Stimulated activated CD4-positive, alpha-beta T cell treated with anti-CD3 and anti-CD28 coated beads, Interleukin-1b, Interleukin-23, amount 100 ng/mL, for 1 hour (primary cell): ENCODE data around the gene FAM234A.
"Not testable (repeated sequence)": the region's sequence is repeated elsewhere in the genome, so short reads cannot be mapped to it uniquely, and the experiment has no call there.

Experiments
- DNase-seq, 2 donors: peaks; one replicate each; pipeline ENCODE4 v3.0.0-alpha.2; 2020; ENCODE audit warnings: low read depth in 2 of 2

The FAM234A gene

DNA sequence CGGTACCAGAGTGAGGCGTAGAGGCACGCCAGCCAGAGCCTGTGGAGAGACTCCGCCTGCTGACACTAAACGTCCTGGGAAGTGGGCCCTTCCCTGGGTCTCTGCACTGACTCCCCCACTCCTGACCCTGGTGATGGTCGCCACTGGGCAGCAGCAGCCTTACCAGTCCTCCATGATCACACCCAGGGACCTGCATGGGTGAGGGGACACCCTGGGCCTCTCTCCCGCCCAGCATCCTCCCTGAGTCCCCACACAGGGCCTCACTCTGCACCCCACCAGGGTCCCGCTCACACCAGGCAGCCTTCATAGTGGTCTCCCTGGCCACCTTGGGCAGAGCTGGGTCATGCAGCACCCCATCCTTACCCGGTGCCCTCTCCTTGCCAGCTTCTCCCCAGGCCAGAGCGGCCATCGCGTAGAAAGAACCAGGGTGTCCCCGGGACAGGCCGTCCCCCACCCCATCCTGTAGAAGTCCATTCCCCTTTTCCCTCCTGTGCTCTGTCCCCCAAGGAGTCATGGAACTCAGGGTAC is 30.4 kb downstream of the FAM234A start:
- no peak for DNase-seq

DNA sequence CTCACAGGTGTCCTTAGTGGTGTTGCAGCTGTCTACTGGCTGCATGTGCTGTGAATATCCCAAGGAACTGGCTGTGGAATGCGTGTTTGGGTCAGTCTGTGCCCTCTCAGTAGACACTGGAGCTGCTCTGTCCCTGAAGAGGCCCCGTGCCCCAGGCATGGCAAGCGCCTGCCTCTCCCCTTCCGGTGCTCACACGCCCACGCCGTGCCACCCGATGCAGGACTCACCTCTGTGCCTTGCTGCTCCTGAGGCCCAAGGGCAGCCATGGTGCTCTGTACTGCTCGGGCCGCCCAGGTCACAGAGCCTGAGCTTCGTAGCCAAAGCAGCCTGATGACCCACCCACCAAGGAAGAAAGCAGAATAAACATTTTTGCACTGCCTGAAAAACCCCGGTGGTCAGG is 31.1 kb downstream of the FAM234A start:
- no peak for DNase-seq

DNA sequence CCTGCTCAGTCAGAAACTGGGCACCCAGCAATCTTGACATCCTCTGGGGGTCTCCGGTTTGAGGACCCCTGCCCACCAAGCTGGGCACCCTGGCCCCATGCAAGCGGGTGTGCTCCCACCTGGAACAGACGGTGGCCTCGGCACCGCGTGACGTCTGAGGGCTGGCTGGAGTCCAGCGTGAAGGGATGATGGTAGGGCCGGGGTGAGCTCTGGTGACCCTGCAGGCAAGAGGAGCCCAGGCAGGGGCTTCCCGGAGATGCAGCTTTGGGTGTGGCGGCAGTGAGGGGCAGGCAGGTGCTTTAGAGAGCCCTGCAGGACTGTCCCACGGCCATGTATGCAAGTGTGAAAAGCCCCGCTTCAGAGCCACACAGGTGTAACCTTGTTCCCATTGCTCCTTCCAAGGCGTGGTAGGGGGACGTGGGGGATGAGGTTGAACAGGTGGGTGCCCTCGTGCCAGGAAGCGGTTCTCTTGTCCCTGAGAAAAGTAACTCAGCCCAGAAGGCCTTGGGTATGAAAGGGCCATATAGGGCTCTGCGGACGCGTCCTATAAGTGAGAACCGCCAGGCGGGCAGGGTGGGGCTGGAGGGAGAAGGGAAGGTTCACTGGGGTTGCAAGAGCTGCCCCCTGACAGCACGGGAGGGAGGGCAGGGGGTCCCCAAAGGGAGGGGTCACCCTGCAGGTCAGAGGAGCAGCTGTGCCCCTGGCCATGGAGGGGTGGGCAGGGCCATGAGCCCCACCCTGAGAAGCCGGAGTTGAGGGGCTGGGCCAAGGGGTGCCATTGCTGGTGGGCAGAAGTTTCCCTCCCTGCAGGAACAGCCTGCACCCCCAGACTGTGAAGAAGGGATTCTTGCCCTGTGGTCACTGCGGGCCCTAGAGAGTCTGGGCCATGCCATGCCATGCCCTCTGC is 31.9 kb downstream of the FAM234A start:
- DNase-seq: no peak

DNA sequence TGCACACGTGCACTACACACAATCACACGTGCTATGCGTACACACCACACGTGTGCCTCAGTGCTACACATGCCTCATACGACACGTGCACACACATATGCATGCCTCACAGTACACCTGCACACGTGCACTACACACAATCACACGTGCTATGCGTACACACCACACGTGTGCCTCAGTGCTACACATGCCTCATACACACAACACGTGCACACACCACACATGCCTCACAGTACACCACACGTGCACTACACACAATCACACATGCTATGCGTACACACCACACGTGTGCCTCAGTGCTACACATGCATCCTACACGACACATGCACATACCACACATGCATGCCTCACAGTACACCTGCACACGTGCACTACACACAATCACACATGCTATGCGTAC is 32.9 kb downstream of the FAM234A start:
- not testable (repeated sequence) for DNase-seq

DNA sequence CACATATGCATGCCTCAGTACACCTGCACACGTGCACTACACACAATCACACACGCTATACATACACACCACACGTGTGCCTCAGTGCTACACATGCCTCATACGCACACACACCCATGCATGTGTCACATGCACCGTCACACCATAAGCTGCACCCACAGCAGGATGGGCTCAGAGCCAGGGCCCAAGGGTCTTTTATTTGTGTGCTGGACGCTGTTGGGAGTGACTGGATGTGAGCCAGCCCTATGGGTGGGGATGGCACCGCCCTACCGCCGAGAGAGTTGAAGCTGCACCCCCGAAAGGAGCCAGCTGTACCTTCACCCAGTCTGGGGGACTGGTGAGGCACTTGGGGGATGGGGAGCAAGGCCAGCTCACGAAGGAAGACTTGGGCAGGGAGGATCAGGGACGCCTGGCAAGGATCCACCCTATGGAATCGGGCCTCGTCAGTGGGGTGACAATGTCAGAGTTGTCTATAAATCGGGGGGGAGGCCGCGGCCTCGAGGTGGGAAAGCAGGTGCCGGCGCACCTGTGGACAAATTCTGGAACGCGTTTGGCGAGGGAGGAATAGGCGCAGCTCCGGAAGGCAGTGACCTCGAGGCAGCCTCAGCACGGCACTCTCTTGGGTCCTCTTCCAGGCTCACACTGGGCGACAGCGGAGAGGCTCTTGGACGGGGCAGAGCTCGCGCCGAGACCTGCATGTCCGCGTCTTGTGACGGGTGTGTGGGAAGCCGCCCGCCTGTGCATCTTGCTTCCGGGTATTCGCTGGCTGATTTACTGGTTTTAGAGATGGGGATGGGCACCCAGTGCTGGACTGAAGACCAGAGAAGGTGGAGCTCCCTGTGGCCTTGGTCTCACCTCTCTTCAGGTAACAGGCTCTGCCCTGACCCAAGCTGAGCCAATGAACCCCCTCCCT is 33.8 kb downstream of the FAM234A start:
- no peak for DNase-seq

DNA sequence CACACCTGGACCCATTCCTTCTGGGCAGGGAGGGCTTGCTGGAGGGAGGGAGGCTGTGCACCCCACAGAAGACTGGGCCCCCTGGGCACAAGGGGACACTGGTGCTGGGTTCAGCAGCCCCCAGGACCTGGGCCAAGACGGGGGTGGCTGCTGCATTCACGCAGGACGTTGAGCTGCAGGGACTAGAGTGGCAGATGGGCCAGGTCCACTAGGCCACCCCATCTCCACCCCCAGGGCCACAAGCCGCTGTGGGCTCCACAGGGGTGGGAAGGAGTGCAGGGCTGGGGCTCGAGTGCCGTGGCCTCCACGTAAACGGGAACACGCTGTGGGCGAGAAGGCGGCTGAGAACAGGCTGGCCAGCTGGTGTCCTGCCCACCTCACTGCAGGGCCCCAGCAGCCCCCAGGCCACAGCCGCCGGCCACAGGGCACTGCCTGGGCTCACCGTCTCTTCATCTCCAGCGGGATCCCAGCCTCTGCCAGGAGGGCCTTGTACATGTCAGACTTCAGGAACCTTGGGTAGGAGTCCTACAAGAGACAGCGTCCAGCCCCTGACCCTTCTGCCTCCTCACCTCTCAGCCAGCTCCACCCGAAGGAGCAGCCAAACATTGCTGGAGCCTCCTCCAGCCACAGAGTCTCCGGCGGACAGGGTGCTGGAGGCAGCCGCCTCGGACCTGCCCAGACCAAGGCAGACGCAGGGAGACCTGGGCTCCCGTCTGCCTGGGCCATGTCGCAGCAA is 34.6 kb downstream of the FAM234A start:
- DNase-seq: no peak

DNA sequence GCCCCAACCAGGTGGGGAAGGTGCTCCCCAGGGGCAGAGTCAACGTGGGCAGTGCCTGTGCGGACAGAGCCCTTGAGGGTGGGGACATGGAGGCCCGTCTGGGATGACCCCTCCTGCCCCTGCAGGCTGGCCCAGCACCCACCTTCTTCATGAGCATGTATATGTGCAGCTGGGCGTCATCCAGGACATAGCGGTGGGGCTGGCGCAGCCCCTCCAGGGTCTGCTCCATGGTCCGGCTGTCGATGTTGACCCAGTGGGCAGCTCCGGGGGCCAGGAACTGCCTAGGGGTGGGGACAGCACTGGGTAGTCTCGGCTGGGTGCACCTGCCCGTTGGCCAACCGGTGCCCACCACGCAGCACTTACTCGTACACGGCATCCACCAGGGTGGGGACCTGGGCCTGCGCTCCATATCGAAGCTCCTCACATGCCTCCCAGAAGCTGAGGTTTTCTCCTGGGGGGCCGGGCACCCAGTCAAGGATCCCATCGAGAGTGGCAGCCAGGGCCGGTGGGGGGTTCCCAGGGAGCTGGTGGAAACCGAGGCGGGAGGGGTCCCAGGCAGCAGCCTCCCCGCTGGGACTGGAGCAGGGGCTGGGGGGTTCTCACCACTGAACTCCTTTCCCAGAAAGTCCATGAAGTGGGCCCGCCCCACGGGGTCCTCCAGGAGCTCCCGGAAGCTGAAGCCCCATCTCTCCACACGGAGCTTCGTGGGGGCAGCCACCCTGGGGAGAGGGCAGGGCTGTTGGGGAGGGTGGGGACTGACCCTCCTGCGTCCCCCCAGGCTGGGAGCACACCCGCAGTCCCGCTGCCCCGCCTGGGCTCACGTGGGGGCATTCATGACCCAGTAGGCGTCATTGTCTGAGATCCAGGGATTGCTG is 36.0 kb downstream of the FAM234A start:
- DNase-seq: no peak

DNA sequence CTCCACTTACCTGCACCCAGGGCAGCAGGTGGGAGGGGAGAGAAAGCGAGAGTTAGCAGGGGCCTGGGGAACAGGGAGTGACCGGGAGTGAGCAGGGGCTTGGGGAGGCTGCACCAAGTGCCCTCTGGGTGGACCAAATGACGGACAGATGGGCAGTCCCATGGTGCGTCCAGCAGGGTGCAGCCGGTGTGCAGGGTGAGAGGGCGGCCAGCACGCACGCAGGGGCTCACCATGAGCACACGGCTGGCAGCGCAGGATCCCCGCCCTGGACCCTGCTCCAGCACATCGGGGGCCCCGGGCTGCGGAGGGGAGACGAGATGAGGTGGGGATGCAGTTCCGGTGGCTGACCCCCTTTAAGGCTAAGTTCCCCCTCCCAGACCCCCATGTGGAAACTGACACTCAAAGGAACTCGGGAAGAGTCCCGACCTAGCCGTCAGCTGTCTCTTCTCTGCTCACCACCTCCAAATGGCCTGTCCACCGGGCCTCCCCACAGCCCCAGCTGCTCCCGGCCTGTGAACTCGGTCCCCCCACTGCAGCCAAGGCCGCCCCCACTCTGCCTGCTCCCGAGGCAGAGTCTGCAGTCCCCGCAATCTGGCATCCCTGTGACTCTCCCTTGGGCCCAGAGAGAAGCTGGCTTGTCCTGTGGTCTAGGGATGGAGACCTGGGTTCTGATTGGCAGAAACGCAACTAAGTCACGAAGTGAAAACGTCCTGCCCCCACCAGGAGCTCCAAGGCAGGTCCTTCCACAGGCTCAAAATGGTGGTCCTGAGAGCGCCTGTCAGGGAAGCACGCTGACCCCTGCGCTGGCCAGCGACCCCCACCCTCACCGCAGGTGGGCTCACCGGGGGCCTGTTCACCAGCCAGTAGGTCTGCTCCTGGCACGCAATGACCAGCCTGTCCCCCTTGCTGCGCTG is 38.3 kb downstream of the FAM234A start:
- DNase-seq: no peak

DNA sequence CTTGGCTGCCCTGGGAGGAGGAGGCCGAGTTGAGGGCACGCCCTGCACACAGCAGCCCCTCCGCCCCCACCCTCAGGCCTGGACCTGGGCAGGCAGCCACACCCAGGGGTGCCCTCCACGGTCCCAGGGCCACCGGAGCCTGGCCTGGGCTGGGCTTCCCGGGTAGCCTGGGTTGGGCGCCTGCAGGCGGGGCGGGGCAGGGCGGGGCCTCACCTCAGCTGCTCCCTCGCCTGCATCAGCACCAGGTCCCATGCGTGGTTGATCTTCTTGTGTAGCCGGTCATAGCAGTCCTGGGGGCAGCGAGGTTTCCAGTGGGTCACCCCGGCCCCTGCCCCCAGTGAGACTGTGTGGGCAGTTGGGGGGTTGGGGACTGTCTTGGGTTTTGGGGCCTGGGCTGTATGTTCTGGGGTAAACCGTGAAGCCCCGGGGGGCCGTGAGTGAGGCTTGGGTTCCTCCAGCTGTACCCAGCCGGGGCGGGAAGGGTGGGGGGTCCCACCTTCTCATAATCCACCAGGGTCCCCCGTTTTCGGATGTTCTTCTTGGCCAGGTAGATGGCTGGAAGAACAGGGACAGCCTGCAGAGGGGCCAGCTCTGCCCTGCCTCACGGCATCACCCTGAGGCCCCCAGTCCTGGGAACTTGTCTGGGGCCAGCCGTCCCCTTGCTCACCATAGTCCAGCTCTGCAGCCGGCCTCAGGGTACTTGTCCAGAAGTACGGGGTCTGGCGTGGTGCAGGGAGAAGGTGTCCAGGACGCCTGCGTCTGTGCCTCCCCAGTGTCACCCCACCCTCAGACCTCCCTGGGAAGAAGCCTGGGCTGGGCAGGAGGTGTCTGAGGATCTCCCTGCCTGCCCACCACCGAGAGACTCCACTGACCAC is 39.2 kb downstream of the FAM234A start:
- no peak for DNase-seq

DNA sequence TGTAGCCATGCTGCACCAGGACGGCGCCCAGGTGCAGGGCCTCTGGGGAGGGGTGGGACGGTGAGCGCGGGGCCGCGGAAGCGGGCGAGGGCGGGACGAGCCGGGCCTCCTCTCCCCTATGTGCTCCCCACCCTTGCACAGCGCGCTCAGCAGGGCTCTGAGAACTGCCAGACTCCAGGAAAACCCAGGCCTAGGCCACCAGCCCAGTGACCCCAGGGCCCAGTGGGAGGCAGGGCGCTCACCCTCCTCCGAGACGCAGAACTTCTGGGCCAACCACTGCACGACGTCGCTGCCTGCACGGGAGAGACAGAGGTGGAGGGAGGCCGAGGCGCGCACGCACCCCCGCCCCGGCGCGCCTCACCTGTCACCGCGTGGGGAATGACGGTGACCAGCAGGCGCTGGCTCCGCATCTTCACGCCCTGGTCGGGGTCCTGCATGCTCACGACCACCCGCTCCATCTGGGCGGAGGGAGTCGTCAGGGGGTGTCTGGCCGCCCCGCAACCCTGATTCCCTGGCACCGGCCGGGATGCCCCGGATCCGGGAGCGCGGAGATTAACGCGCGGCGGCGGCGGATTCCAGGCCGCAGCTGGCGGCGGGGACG is 40.5 kb downstream of the FAM234A start:
- no peak for DNase-seq

DNA sequence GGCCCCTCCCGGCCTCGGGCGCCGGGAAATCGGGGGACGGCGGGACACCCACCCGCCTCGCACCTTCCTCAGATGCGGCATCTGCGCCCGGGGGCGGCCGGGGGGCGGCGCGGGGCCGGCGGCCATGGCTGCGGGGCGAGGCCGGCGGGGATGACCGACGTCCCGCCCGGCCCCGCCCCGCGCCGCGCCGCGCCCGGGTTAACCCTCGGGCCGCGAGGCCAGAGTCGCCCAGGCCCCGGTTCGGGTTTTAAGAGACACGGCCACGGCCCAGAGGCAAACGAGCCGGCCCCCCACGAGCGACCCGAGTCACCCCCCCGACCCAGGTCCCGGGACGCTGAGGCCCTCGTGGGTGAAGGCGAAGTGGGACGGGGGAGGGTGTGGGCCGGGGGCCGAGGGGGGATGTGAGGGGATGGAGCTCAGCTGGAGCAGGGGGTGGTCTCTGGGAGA is 41.2 kb downstream of the FAM234A start, which contains the start of gene RGS11:
Gene RGS11, minus strand, starts transcription at position 159 of the 447 bp plus-strand sequence. Its CDS starts 33 bp downstream, at position 126.
- DNase-seq: no peak

DNA sequence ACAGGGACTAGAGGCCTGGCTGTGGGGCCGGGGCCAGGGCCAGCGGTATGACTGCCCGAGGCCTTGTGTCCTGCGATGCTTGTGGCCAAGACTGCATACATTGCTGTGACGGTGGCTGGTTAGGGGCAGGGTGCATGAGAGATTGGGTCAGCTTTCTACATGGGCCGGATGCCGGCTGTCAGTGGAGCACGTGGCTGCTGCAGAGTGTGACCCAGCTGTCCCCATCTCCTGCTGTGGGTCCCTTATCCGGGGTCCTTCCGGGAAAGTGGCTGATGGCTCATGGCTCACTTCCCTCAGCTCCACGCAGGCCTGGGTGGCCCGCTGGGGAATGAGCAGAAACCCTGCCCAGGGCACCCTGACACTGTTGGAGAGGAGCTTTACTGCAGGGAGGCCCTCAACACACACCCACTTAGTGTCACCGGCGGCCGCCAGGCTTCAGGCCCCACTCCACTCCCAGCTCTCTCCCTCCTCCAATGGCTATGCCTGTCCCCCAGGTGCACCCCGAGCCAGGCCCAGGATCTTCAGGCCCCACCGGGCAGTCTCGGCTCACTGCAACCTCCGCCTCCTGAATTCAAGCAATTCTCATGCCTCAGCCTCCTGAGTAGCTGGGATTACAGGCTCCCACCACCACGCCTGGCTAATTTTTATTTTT is 41.9 kb downstream of the FAM234A start:
- DNase-seq: no peak

DNA sequence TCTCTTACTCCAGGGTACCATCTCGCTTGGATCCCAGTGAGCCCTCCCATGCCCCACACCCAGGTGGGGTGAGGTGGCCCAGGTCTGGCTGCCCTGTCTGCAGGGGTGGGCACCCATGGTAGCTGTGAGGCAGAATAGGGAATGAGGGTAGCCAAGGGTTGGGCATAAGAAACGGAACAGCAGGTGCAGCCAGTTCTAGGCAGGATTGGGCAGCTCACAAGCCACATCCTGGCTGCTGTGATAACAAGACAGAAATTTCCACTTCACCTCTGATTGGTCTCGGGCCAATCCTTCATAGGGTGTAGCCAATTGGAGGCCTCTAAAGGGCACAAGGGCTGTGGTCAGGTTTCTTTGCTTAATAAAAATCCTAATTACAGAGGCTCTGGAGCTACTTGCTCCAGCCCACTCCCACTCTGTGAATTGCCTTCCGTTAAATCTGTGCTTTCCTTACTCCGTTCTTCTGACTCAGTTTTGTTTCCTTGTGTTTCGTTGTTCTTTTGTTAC is 44.3 kb downstream of the FAM234A start:
- no peak for DNase-seq

DNA sequence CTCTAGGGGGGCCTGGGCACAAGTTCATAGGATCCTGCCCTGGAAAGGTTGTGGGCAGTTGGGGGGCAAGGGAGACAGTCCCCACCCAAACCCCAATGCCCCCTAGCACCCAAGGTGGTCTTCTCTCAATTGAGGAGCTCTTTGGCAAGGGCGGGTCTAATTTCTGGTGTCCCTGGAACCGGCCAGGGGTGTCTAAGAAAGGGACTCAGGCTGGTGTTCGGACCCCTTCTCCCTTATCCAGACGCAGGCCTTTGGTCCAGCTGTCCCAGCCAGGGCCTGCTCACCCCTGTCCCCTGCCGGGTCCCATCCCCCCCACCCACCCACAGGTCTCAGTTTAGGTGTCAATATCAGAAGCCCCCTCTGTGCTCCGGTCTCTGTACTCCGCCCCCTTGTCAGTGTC is 44.9 kb downstream of the FAM234A start:
- no peak for DNase-seq

DNA sequence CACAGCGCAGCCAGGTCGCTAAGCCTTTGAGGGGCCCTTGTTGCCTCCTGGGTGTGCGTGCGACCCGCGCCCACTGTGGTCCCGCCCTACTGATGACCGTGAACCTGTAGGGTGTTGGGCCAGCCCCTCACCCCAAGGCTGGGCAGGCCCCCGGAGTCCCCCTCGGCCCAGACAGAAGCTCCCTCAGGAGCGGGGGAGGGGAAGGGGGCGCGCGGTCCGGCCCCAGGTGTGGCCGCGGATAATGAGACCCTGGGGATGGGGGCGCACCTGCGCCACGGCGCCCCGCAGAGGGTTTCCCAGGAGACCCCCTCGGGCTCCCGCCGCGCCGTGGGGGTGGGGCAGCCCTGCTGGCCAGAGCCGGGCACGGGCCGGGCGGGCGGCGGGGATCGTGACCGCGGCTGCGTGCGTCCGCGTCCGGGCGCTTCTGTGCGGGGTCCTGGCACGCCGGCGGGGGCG is 45.4 kb downstream of the FAM234A start:
- no peak for DNase-seq

DNA sequence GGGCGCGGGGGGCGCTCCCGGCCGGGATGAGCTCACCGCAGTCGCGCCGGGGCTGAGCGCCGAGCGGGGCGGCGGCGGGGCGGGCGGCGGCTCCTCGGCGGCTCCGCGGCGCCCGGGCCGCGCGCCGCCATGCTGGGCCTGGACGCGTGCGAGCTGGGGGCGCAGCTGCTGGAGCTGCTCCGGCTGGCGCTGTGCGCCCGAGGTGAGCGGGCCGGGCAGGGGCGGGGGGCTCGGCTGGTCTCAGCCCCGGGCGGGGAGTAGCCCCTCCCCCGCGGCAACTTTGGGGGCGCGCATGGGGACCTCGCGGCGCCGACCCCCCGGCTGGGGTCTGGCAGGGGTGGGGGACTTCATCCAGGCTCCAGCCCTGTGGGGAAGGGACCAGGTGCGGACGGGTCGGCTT is 45.9 kb downstream of the FAM234A start, which contains the start of gene ARHGDIG:
Gene ARHGDIG, plus strand, starts transcription at position 40 of the 400 bp plus-strand sequence. Its CDS starts 90 bp downstream, at position 130.
- no peak for DNase-seq
